Measurements from ENCODE around the gene EPHA2.

The EPHA2 gene

DNA sequence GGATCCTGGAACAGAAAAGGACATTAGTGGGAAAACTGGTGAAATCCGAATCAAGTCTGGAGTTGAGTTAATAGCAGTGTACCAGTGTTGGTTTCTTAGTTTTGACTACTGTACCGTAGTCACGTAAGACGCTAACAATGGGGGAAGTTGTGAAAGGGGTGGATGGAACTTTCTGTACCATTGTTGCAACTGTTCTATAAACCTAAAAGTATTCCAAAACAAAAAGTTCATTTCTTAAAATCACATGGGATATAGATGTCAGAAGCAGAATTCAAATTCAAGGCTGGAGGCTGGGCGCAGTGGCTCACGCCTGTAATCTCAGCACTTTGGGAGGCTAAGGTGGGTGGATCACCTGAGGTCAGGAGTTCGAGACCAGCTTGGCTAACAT, 39.6 kb upstream of the EPHA2 start:
- TF ChIP-seq, protein P1, sequence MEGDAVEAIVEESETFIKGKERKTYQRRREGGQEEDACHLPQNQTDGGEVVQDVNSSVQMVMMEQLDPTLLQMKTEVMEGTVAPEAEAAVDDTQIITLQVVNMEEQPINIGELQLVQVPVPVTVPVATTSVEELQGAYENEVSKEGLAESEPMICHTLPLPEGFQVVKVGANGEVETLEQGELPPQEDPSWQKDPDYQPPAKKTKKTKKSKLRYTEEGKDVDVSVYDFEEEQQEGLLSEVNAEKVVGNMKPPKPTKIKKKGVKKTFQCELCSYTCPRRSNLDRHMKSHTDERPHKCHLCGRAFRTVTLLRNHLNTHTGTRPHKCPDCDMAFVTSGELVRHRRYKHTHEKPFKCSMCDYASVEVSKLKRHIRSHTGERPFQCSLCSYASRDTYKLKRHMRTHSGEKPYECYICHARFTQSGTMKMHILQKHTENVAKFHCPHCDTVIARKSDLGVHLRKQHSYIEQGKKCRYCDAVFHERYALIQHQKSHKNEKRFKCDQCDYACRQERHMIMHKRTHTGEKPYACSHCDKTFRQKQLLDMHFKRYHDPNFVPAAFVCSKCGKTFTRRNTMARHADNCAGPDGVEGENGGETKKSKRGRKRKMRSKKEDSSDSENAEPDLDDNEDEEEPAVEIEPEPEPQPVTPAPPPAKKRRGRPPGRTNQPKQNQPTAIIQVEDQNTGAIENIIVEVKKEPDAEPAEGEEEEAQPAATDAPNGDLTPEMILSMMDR (conservative IDR thresholded peaks at IDR 0.05; ENCODE audit: low read depth): no peak
- H3K27ac ChIP-seq: no peak overlapping the region
- CTCF ChIA-PET: no interaction called here
- DNase-seq (ENCODE audit: low spot score): no peak
- POLR2A ChIA-PET (ENCODE audit: low non-redundant PET): no interaction called here

DNA sequence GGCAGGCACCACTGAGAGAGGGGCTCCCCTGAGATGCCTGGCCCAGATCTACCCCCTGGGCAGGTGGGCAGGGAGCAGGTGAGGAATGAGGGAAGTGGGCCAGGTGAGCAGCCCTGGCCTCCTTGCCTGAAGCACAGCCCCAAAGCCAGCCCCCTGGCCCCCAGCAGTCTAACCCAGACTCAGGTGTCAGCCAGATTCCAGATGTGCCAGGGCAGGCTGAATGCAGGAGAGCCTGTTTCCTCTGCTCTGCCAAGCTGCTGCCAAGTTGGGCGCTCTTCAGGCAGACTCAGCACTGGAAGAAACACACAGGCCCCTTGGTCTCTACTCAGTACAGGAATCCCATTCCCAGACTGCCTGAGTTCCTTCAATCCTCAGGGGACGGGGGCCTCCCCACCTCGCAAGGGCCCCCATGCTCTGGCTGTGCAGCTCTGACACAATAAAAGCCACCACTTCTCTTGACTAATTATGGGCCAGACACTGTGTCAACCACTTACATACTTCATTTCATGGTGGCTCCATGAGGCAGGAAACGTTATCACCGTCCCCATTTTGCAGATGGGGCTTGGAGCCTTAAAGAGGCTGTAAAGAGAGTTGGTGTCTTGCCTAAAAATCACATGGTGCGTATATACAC, 36.2 kb upstream of the EPHA2 start:
- DNase-seq (ENCODE audit: low spot score): no peak
- ChIA-PET CTCF (interaction anchor here (0.6 to 1.9 kb wide), 3 partner anchors 39 to 113 kb away, joined by 3 to 5 read pairs (median 4); no protein-coding TSS in a partner anchor), POLR2A (ENCODE audit: low non-redundant PET) (no interaction called here)
- H3K27ac ChIP-seq: peak overlapping the region; percentile 70
- TF ChIP-seq, protein P1 (conservative IDR thresholded peaks at IDR 0.05; ENCODE audit: low read depth): no peak

DNA sequence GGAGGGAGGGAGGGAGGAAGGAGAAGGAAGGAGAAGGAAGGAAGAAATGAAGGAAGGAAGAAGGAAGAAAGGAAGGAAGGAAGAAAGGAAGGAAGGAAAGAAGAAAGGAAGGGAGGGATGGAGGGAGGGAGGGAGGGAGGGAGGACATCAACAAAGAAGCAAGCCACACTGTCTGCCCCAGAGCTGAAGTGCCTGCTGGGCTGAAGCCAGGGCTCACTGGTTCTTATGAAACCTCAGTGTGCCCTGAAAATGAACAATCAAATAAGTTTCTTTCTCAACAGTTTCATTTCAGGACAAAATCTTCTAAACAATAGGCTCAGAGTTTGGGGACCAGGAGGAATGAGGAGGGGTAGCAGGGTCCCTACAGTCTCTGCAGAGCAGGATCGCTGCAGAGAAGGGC, 35.4 kb upstream of the EPHA2 start:
- no peak for DNase-seq (ENCODE audit: low spot score)
- TF ChIP-seq, protein P1 (conservative IDR thresholded peaks at IDR 0.05; ENCODE audit: low read depth): no peak
- ChIA-PET CTCF (interaction anchor here (0.5 to 1.9 kb wide), 3 partner anchors 28 to 112 kb away, joined by 4 to 5 read pairs (median 4); no protein-coding TSS in a partner anchor), POLR2A (ENCODE audit: low non-redundant PET) (no interaction called here)
- peak overlapping the region; percentile 70 for H3K27ac ChIP-seq

DNA sequence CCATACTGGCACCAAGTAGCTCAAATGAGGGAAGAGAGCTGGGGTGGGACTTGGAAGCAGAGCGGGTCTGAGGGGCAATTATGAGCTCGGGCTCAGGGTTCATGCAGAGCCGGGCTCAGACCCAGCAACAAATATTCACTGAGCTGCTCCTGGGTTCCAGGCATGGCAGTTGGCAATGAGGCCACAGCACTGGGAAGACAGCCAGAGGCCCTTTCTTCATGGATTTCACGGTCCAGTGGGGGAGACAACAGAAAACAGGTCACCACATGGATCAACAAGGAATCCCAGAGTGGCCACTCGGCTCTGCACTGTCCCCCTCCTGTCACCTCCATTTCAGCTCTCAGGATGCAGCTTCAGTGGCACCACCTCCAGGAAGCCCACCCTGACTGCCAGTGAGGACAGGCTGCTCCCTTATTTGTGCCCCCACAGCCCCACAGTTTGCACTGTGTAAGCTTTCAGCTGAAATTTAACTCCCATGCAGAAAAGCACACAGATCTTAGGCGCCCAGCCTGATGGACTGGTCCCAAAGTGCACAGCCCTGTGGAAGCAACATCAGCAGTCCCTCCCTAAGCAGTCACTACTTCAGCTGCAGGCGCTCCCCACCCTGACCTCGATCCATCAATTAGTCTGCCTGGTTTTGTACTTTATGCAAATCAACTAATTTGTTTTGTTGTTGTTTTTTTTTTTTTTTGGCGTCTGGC, 34.2 kb upstream of the EPHA2 start:
- no peak for DNase-seq (ENCODE audit: low spot score)
- CTCF ChIA-PET: interaction anchor here (0.7 to 0.9 kb wide), 2 partner anchors 15 to 53 kb away, joined by 4 to 5 read pairs; no protein-coding TSS in a partner anchor
- POLR2A ChIA-PET (ENCODE audit: low non-redundant PET): interaction anchor here (1.5 kb wide), 1 partner anchor 27 kb away, joined by 4 read pairs; no protein-coding TSS in a partner anchor

DNA sequence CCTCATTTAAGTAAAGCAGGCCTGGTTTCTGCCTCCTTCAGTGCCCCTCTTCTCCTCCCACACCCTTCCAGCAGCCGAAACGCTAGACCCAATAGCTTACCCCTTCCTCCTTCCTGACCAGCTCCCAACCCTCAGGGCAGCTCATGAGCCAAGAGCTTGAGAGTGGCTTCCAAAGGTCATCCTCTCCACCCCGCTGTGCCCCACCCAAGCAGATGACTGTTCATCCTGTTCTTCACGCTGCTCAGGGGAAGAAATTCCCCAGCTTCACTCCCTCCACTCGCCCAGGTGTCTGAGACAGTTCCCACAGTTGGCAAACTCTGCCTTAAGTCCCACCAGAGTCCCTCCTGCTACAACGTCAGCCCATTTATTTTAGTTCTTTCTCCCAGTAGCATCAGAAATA, 33.1 kb upstream of the EPHA2 start:
- TF ChIP-seq, protein P1 (conservative IDR thresholded peaks at IDR 0.05; ENCODE audit: low read depth): no peak
- peak overlapping the region; percentile 98 for H3K27ac ChIP-seq
- POLR2A ChIA-PET (ENCODE audit: low non-redundant PET): interaction anchor here (0.9 to 1.5 kb wide), 2 partner anchors 18 to 28 kb away, joined by 3 to 4 read pairs; no protein-coding TSS in a partner anchor
- CTCF ChIA-PET: interaction anchor here (1.1 to 3.6 kb wide), 5 partner anchors 23 to 110 kb away, joined by 3 to 29 read pairs (median 3); no protein-coding TSS in a partner anchor
- peak; percentile 69 for DNase-seq (ENCODE audit: low spot score)

More for the DNA sequence above, 34.2 kb upstream of the EPHA2 start:
- TF ChIP-seq, protein P1 (conservative IDR thresholded peaks at IDR 0.05; ENCODE audit: low read depth): no peak
- H3K27ac ChIP-seq: peak overlapping the region; percentile 98

DNA sequence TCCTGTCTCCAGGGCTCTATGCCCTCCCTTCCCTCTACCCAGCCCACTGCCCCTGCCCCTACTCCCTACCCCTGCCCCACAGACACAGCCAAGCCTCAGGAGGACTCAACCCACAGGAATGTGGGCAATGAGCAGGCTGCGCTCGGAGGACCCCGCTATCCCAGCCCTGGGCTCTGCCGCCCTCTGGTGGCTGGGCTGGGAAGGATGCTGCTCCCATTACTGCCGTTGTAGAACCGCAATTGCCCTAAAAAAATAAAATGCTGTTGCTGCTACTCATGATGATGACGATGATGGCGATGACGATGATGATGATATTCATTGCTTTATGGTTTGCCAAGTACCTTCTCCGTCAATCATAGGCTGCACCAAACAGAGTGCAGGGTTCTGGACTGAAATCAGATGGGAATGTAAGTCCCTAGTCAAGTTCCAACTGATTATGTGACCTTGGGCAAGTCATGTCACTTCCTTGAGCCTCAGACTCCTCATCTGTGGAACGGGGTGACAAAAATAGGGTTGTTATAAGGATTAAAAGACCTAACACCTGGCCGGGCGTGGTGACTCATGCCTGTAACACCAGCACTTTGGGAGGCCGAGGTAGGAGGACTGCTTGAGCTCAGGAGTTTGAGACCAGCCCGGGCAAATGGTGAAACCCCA, 32.0 kb upstream of the EPHA2 start:
- ChIA-PET CTCF (interaction anchor here (0.6 to 3.6 kb wide), 13 partner anchors 13 to 114 kb away, joined by 3 to 29 read pairs (median 3); partner anchors contain the start of gene EPHA2), POLR2A (ENCODE audit: low non-redundant PET) (no interaction called here)
- peak overlapping the region; percentile 98 for H3K27ac ChIP-seq
- DNase-seq (ENCODE audit: low spot score): peak; percentile 77
- TF ChIP-seq, protein P1 (conservative IDR thresholded peaks at IDR 0.05; ENCODE audit: low read depth): peak; percentile 95
